IgD-negative memory B cell (primary cell): Measurements from ENCODE around the gene PCDHGA12. TPM values are rescaled to one million over a fixed set of nuclear protein-coding genes. Genes with fewer than 3 reads are reported as not detected.
A peak's percentile ranks its signal among the peaks of the same experiment; 100 is the strongest.
"Not testable (repeated sequence)": the region's sequence is repeated elsewhere in the genome, so short reads cannot be mapped to it uniquely, and the experiment has no call there.

Experiments
- H3K27ac Mint-ChIP-seq, 3 donors: one replicate each; pipeline ENCODE4 v1.8.0; 2020 to 2022; ENCODE audit warnings: mild to moderate bottlenecking in 3 of 3, mixed read lengths in 3 of 3, moderate library complexity in 1 of 3
- H3K27me3 Mint-ChIP-seq: one replicate; pipeline ENCODE4 v1.8.0; 2021; ENCODE audit warnings: mixed read lengths
- H3K36me3 Mint-ChIP-seq: one replicate; pipeline ENCODE4 v1.8.0; 2020; ENCODE audit warnings: mild to moderate bottlenecking, mixed read lengths
- H3K4me1 Mint-ChIP-seq, 3 donors: one replicate each; pipeline ENCODE4 v1.8.0; 2020 to 2022; ENCODE audit warnings: mixed read lengths in 3 of 3, mild to moderate bottlenecking in 1 of 3
- H3K4me3 Mint-ChIP-seq, 4 donors: one replicate each; pipeline ENCODE4 v1.8.0; 2020 to 2022; ENCODE audit warnings: mild to moderate bottlenecking in 4 of 4, mixed read lengths in 4 of 4, moderate library complexity in 3 of 4
- H3K9me3 Mint-ChIP-seq, 3 donors: one replicate each; pipeline ENCODE4 v1.8.0; 2020 to 2021; ENCODE audit warnings: mixed read lengths in 3 of 3, mild to moderate bottlenecking in 1 of 3
- polyA plus RNA-seq: library from polyadenylated mRNA; unstranded; fragments of 300-500 nt; fragmentation: Illumina TruSeq; gene quantifications from one replicate; pipeline ENCODE4 v1.2.3, GENCODE V29; 2021

The PCDHGA12 gene
- polyA plus RNA-seq, result 0.59 TPM

- H3K9me3 Mint-ChIP-seq, result peaks cover 7 to 24% (median 16%) of the 10 kb centered on the region in 3 donors
- peak within 1 kb of the TSS; percentile 87 to 94 (median 90) for H3K27ac Mint-ChIP-seq
- peaks cover 14% of the 10 kb centered on the region for H3K27me3 Mint-ChIP-seq
- peak within 1 kb of the TSS; percentile 88 to 97 (median 93) for H3K4me3 Mint-ChIP-seq
- peaks cover 2 to 10% (median 3%) of the 10 kb centered on the region in 3 donors for H3K4me1 Mint-ChIP-seq
- H3K36me3 Mint-ChIP-seq, result peaks cover 2% of the 10 kb centered on the region
Observed at GRCh38 chr5:141430332-141431113, at the start of gene PCDHGA12. Gene PCDHGA12, plus strand, starts transcription at chr5:141430507. Its CDS starts 253 bp downstream, at chr5:141430760.

GRCh38 chr5:141382469-141383294, 47.6 kb upstream of the PCDHGA12 start, which contains the start of gene PCDHGA7:
Gene PCDHGA7, plus strand, starts transcription at chr5:141382742. Its CDS starts 158 bp downstream, at chr5:141382900.
- H3K4me3 Mint-ChIP-seq, result peak within 1 kb of the TSS; percentile 81 to 94 (median 90)
- peaks cover 1% of the 10 kb centered on the region for H3K36me3 Mint-ChIP-seq
- peaks cover 4 to 15% (median 8%) of the 10 kb centered on the region in 3 donors for H3K9me3 Mint-ChIP-seq
- peaks cover 0 to 2% (median 2%) of the 10 kb centered on the region in 3 donors for H3K4me1 Mint-ChIP-seq
- H3K27me3 Mint-ChIP-seq, result peaks cover 26% of the 10 kb centered on the region
- peak within 1 kb of the TSS in 2 of 3 donors; percentile 19 to 76 for H3K27ac Mint-ChIP-seq

GRCh38 chr5:141383345-141383744, 47.0 kb upstream of the PCDHGA12 start:
- Mint-ChIP-seq H3K4me3 (peak overlapping the region in 2 of 4 donors; percentile 81 to 92), H3K9me3 (peaks cover 4 to 16% (median 8%) of the 10 kb centered on the region in 3 donors), H3K36me3 (peaks cover 1% of the 10 kb centered on the region), H3K27ac (peak overlapping the region in 1 of 3 donors; percentile 31), H3K4me1 (peaks cover 0 to 2% (median 2%) of the 10 kb centered on the region in 3 donors), H3K27me3 (peaks cover 26% of the 10 kb centered on the region)

GRCh38 chr5:141384471-141385267, 45.6 kb upstream of the PCDHGA12 start:
- Mint-ChIP-seq H3K27me3 (peaks cover 28% of the 10 kb centered on the region), H3K9me3 (peaks cover 4 to 23% (median 8%) of the 10 kb centered on the region in 3 donors), H3K36me3 (peaks cover 1% of the 10 kb centered on the region), H3K4me3 (no peak overlapping the region), H3K4me1 (peaks cover 0 to 4% (median 2%) of the 10 kb centered on the region in 3 donors), H3K27ac (no peak overlapping the region)

GRCh38 chr5:141387557-141388311, 42.6 kb upstream of the PCDHGA12 start, which contains the start of gene PCDHGB4:
Gene PCDHGB4, plus strand, starts transcription at chr5:141387698. Its CDS starts 187 bp downstream, at chr5:141387885.
- H3K9me3 Mint-ChIP-seq, result peaks cover 8 to 33% (median 9%) of the 10 kb centered on the region in 3 donors
- peak within 1 kb of the TSS; percentile 43 to 83 (median 60) for H3K4me3 Mint-ChIP-seq
- not testable (repeated sequence) for H3K36me3 Mint-ChIP-seq, H3K4me1 Mint-ChIP-seq
- H3K27me3 Mint-ChIP-seq, result peaks cover 37% of the 10 kb centered on the region
- peak within 1 kb of the TSS in 2 of 3 donors; percentile 16 to 67 for H3K27ac Mint-ChIP-seq

GRCh38 chr5:141388661-141389060, 41.6 kb upstream of the PCDHGA12 start:
- H3K36me3 Mint-ChIP-seq, result peaks cover 3% of the 10 kb centered on the region
- H3K4me3 Mint-ChIP-seq, result no peak overlapping the region
- H3K9me3 Mint-ChIP-seq, result peaks cover 10 to 36% (median 11%) of the 10 kb centered on the region in 3 donors
- peaks cover 0 to 4% (median 2%) of the 10 kb centered on the region in 3 donors for H3K4me1 Mint-ChIP-seq
- peak overlapping the region in 2 of 3 donors; percentile 16 to 48 for H3K27ac Mint-ChIP-seq
- peaks cover 29% of the 10 kb centered on the region for H3K27me3 Mint-ChIP-seq

GRCh38 chr5:141389153-141390042, 40.9 kb upstream of the PCDHGA12 start:
- H3K36me3 Mint-ChIP-seq, result peaks cover 3% of the 10 kb centered on the region
- peaks cover 32% of the 10 kb centered on the region for H3K27me3 Mint-ChIP-seq
- H3K27ac Mint-ChIP-seq, result peak overlapping the region in 2 of 3 donors; percentile 16 to 57
- peaks cover 0 to 4% (median 2%) of the 10 kb centered on the region in 3 donors for H3K4me1 Mint-ChIP-seq
- H3K4me3 Mint-ChIP-seq, result peak overlapping the region in 1 of 4 donors; percentile 84
- peaks cover 10 to 41% (median 13%) of the 10 kb centered on the region in 3 donors for H3K9me3 Mint-ChIP-seq

- Mint-ChIP-seq H3K36me3 (peaks cover 3% of the 10 kb centered on the region), H3K27ac (peak within 1 kb of the TSS in 2 of 3 donors; percentile 53 to 76), H3K4me1 (peaks cover 0 to 4% (median 2%) of the 10 kb centered on the region in 3 donors), H3K4me3 (no peak within 1 kb of the TSS), H3K9me3 (peaks cover 10 to 27% (median 22%) of the 10 kb centered on the region in 3 donors), H3K27me3 (peaks cover 32% of the 10 kb centered on the region)
Observed at GRCh38 chr5:141392429-141393198, 37.7 kb upstream of the PCDHGA12 start, which contains the start of gene PCDHGA8. Gene PCDHGA8, plus strand, starts transcription at chr5:141392633. Its CDS starts 181 bp downstream, at chr5:141392814.

GRCh38 chr5:141393267-141393666, 37.0 kb upstream of the PCDHGA12 start:
- H3K27ac Mint-ChIP-seq, result peak overlapping the region in 1 of 3 donors; percentile 62

GRCh38 chr5:141394401-141395187, 35.7 kb upstream of the PCDHGA12 start:
- H3K4me1 Mint-ChIP-seq, H3K36me3 Mint-ChIP-seq: not testable (repeated sequence)
- peaks cover 36% of the 10 kb centered on the region for H3K27me3 Mint-ChIP-seq
- H3K4me3 Mint-ChIP-seq, result peak overlapping the region in 1 of 4 donors; percentile 17
- peaks cover 9 to 29% (median 24%) of the 10 kb centered on the region in 3 donors for H3K9me3 Mint-ChIP-seq
- H3K27ac Mint-ChIP-seq, result peak overlapping the region in 1 of 3 donors; percentile 83

More at GRCh38 chr5:141393267-141393666, 37.0 kb upstream of the PCDHGA12 start:
- Mint-ChIP-seq H3K4me1 (peaks cover 0 to 4% (median 2%) of the 10 kb centered on the region in 3 donors), H3K36me3 (peaks cover 3% of the 10 kb centered on the region), H3K27me3 (peaks cover 32% of the 10 kb centered on the region), H3K4me3 (no peak overlapping the region), H3K9me3 (peaks cover 10 to 26% (median 22%) of the 10 kb centered on the region in 3 donors)
